HepG2 (cell line): ENCODE data around the gene TP53TG5. TPM values are rescaled to one million over a fixed set of nuclear protein-coding genes. Genes with fewer than 3 reads are reported as not detected.

Experiments
- HDAC2 ChIP-seq: sonication (generic); formaldehyde crosslinking; IDR thresholded peaks from 2 replicates; pipeline ENCODE4 v1.4.0; 2020; ENCODE audit warnings: missing genetic modification reagents
- HES4 ChIP-seq: sonication (generic); formaldehyde crosslinking; IDR thresholded peaks from 2 replicates; pipeline ENCODE4 v1.9.0; 2021; ENCODE audit warnings: mild to moderate bottlenecking, missing genetic modification reagents, borderline replicate concordance
- HMG20A ChIP-seq: IDR thresholded peaks from 2 replicates; pipeline ENCODE4 v1.6.1; 2016; ENCODE audit warnings: borderline replicate concordance
- HNF1A ChIP-seq, 2 experiments: sonication (generic) in 1 of 2; formaldehyde crosslinking in 1 of 2; IDR thresholded peaks; 2 replicates each; pipeline versions ENCODE4 v1.4.0 to v1.6.1; 2016 to 2020; ENCODE audit warnings: borderline replicate concordance in 1 of 2, low read depth in 1 of 2, mild to moderate bottlenecking in 1 of 2, missing genetic modification reagents in 1 of 2
- MTA3 ChIP-seq: sonication (generic); formaldehyde crosslinking; IDR thresholded peaks from 2 replicates; pipeline ENCODE4 v1.4.0; 2020; ENCODE audit warnings: missing genetic modification reagents
- MXD4 ChIP-seq: IDR thresholded peaks from 2 replicates; pipeline ENCODE4 v1.6.1; 2016; ENCODE audit warnings: mild to moderate bottlenecking, missing biosample characterization, missing genetic modification reagents
- NFKBIZ ChIP-seq: IDR thresholded peaks from 2 replicates; pipeline ENCODE4 v1.6.1; 2018; ENCODE audit warnings: missing genetic modification reagents, missing compliant biosample characterization
- STAT5B ChIP-seq: sonication (generic); formaldehyde crosslinking; IDR thresholded peaks from 2 replicates; pipeline ENCODE4 v1.4.0; 2020; ENCODE audit warnings: missing genetic modification reagents
- TIGD3 ChIP-seq: sonication (generic); formaldehyde crosslinking; IDR thresholded peaks from 2 replicates; pipeline ENCODE4 v1.5.1; 2020; ENCODE audit warnings: mild to moderate bottlenecking, missing genetic modification reagents, borderline replicate concordance
- ZBTB39 ChIP-seq: sonication (generic); formaldehyde crosslinking; IDR thresholded peaks from 2 replicates; pipeline ENCODE4 v1.5.0; 2020; ENCODE audit warnings: missing genetic modification reagents
- ZFAT ChIP-seq: sonication (generic); formaldehyde crosslinking; conservative IDR thresholded peaks from 2 replicates; pipeline ENCODE4 v1.8.1; 2023; ENCODE audit warnings: missing genetic modification reagents, inconsistent platforms
- ZNF274 ChIP-seq: sonication (generic); formaldehyde crosslinking; IDR thresholded peaks from 2 replicates; pipeline ENCODE4 v1.5.1; 2020; ENCODE audit warnings: mild to moderate bottlenecking, missing genetic modification reagents
- ZNF512B ChIP-seq: sonication (generic); formaldehyde crosslinking; IDR thresholded peaks from 2 replicates; pipeline ENCODE4 v1.5.1; 2020; ENCODE audit warnings: missing genetic modification reagents, mild to moderate bottlenecking, borderline replicate concordance
- ZNF547 ChIP-seq: sonication (generic); formaldehyde crosslinking; IDR thresholded peaks from 2 replicates; pipeline ENCODE4 v1.5.1; 2020; ENCODE audit warnings: mild to moderate bottlenecking, missing genetic modification reagents
- ZNF639 ChIP-seq: conservative IDR thresholded peaks from 2 replicates; pipeline ENCODE4 v1.6.1; 2018; ENCODE audit warnings: missing genetic modification reagents
- ZNF878 ChIP-seq: sonication (generic); formaldehyde crosslinking; IDR thresholded peaks from 2 replicates; pipeline ENCODE4 v1.8.1; 2023; ENCODE audit warnings: mild to moderate bottlenecking, missing genetic modification reagents, moderate library complexity
- polyA plus RNA-seq, 8 experiments: library from polyadenylated mRNA; depleted of rRNA in 3 of 8; stranded (reverse) in 7 of 8; unstranded in 1 of 8; fragments of >200 nt; fragmentation: Illumina TruSeq in 4 of 8; extraction: Trizol in 4 of 8; gene quantifications; 2 replicates each; pipeline versions ENCODE4 v1.2.1 to v1.2.3, GENCODE V29; 2011 to 2016; ENCODE audit warnings: low read depth in 4 of 8, missing spikeins in 1 of 8, mixed read lengths in 1 of 8; ENCODE audit not compliant: insufficient read depth in 1 of 8
- total RNA-seq, 5 experiments: library from RNA; depleted of rRNA; stranded (reverse); fragments of >200 nt; fragmentation: Illumina TruSeq; extraction: Trizol; gene quantifications; 2 replicates each; pipeline ENCODE4 v1.2.3, GENCODE V29; 2016; ENCODE audit warnings: low read depth in 1 of 5

The TP53TG5 gene
- total and polyA plus RNA-seq, 2 of the 13 experiments (the other 11 are each of a cell fraction or from before 2014, with no cell fraction given): 0.11 TPM; not detected in 1

GRCh38 chr20:45362804-45363610, 15.1 kb downstream of the TP53TG5 start, which contains the start of gene SYS1 (continued):
- no peak for TF ChIP-seq HMG20A
- peak; percentile 92; the same call in 1 of the 2 replicates for TF ChIP-seq ZNF274 (CRISPR knock-in tag)
- TF ChIP-seq ZNF639 (CRISPR knock-in tag): peak; percentile 87; the same call in 1 of the 2 replicates
- peak; percentile 93 for TF ChIP-seq TIGD3
- TF ChIP-seq ZNF878 (CRISPR knock-in tag): no peak
- no peak for TF ChIP-seq MTA3 (CRISPR knock-in tag)
- peak; percentile 83; the same call in 1 of the 2 replicates for TF ChIP-seq NFKBIZ
- no peak for TF ChIP-seq ZFAT (CRISPR knock-in tag)
- peak; percentile 84 for TF ChIP-seq HDAC2 (CRISPR knock-in tag)
- TF ChIP-seq ZBTB39 (CRISPR knock-in tag): peak; percentile 2; the same call in 1 of the 2 replicates
- no peak for TF ChIP-seq STAT5B (CRISPR knock-in tag)
- peak; percentile 75 for TF ChIP-seq ZNF547 (CRISPR knock-in tag)
- TF ChIP-seq ZNF512B (CRISPR knock-in tag): peak; percentile 73; the same call in 1 of the 2 replicates
- TF ChIP-seq HNF1A (IDR thresholded peaks at IDR 0.05; ENCODE audit: low read depth): no peak
- TF ChIP-seq HNF1A (CRISPR knock-in tag; IDR thresholded peaks at IDR 0.05; ENCODE audit: borderline replicate concordance): peak; percentile 95
- TF ChIP-seq MXD4: peak; percentile 100
- TF ChIP-seq HES4 (CRISPR knock-in tag): peak; percentile 91
